Esophagus squamous epithelium (tissue), 5 donors: Measurements from ENCODE around the gene PSG2. TPM values are rescaled to one million over a fixed set of nuclear protein-coding genes. Genes with fewer than 3 reads are reported as not detected.
A peak's percentile ranks its signal among the peaks of the same experiment; 100 is the strongest.
"Not testable (repeated sequence)": the region's sequence is repeated elsewhere in the genome, so short reads cannot be mapped to it uniquely, and the experiment has no call there.

Experiments used
- DNase-seq: peaks from one replicate; lab custom pipeline; 2025; lab: John Stamatoyannopoulos, UW
- H3K27ac ChIP-seq, 4 donors: fragments of 200-600 bp; sonication (generic); one replicate each; pipeline ENCODE4 v1.5.1; 2016 to 2019; ENCODE audit warnings: mild to moderate bottlenecking in 1 of 4
- H3K27me3 ChIP-seq, 4 donors: fragments of 200-600 bp; sonication (generic); 1 replicate in 3 of 4; 2 replicates in 1 of 4; pipeline versions ENCODE4 v1.5.1 to v1.6.0; 2017 to 2021; ENCODE audit warnings: antibody characterized with exemption in 1 of 4
- H3K36me3 ChIP-seq, 3 donors: fragments of 200-600 bp; sonication (generic); one replicate each; pipeline ENCODE4 v1.5.1; 2016 to 2019
- H3K4me1 ChIP-seq, 3 donors: fragments of 200-600 bp; sonication (generic); one replicate each; pipeline ENCODE4 v1.5.1; 2017 to 2019
- H3K4me3 ChIP-seq, 4 donors: fragments of 200-600 bp; sonication (generic); 1 replicate in 3 of 4; 2 replicates in 1 of 4; pipeline ENCODE4 v1.5.1; 2016 to 2019; ENCODE audit warnings: mild to moderate bottlenecking in 2 of 4, moderate library complexity in 1 of 4
- H3K9me3 ChIP-seq, 3 donors: fragments of 200-600 bp; sonication (generic); one replicate each; pipeline ENCODE4 v1.5.1; 2016 to 2019
- POLR2A ChIP-seq, 4 donors: fragments of 450-650 bp; IDR thresholded peaks; one replicate each; pipeline ENCODE4 v1.6.1; 2017; ENCODE audit warnings: antibody characterized with exemption in 4 of 4, mild to moderate bottlenecking in 4 of 4, moderate library complexity in 3 of 4
- WGBS, 2 donors: methylation state at CpG; one replicate each; pipeline ENCODE4 v1.1.5; 2018; 5-methylcytosine and 5-hydroxymethylcytosine counted together
- intact Hi-C: fragments of 100-400 bp; cut with DNase I; formaldehyde crosslinking; loops from one replicate; pipeline ENCODE4 v1.15.0; 2022
- total RNA-seq, 4 donors: library from RNA; depleted of rRNA; stranded (reverse); fragments of >200 nt; gene quantifications; one replicate each; pipeline ENCODE4 v1.1.0, GENCODE V29; 2016
- TF ChIP-seq, protein P1 (sequence below), 6 experiments: fragments of 450-650 bp in 4 of 6; fragments of 200-600 bp in 2 of 6; sonication (generic) in 2 of 6; IDR thresholded peaks; one replicate each; pipeline ENCODE4 v1.5.1; 2016 to 2019; ENCODE audit warnings: antibody characterized with exemption in 6 of 6, mild to moderate bottlenecking in 4 of 6, moderate library complexity in 4 of 6
- donor health status: DM: yes; HTN: yes; CAD: no.

Gene PSG2
- total RNA-seq, 4 donors from 2014 or later = not detected

DNA sequence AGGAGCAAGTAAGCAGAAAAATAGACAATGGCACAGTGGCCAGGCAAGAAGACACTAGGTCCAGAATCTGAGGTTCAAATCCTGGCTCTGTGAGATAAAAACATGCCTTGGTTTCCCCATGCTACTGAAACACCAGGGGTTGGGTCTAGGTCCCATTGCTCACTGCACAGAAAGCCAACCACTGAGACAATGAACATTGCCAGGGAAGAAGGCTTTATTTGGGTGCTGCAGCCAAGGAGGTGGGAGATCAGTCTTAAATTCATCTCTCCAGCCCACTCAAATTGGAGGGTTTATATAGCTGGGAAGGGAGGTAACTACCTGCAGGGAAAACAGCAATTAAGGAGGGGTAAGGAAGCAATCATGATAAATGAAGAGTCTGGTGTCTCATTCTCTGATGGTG lies 32.6 kb upstream of the PSG2 start:
- H3K36me3 ChIP-seq, H3K27ac ChIP-seq, DNase-seq, intact Hi-C loops, H3K27me3 ChIP-seq, H3K9me3 ChIP-seq, H3K4me3 ChIP-seq, H3K4me1 ChIP-seq: not testable (repeated sequence)

DNA sequence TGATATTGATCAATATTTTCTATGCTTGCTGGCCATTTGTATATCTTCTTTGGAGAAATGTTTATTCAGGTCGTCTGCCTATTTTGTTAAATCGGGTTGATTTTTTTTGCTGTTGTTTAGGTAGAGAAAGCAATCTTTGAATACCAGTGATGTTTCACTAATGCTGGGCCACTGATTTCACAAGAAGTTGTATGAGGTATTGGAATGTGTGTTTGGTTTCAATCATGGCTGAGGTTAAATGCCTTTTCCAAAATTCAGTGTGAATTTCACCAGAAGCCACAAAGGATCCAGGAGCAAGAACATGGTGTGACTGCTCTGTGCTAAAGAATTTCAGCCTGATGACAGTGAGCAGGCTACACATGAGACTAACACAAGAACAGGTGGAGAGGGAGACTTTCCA lies 32.1 kb upstream of the PSG2 start:
- 73 to 93% methylated on average over 2 of the region's 2 CpGs for WGBS, 2 donors
- intact Hi-C loops, H3K4me3 ChIP-seq, H3K9me3 ChIP-seq, H3K36me3 ChIP-seq, H3K4me1 ChIP-seq, DNase-seq, H3K27ac ChIP-seq, H3K27me3 ChIP-seq: not testable (repeated sequence)

DNA sequence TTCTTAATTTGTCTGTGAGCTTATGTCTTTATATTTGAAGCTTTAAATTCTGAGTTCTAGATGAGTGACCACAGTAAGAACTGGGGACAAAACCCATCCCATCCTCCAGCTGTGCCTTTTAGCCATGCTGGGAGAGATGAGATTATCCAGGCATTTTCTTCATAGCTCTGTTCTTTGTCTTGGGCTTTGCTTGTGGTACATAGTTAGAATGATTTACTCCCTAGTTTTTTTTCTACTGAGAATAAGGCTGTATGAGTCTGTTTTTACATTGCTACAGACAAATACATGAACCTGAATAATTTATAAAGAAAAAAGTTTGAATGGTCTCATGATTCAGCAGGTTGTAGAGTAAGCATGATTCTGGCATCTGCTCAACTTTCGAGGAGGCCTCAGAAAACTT lies 24.9 kb upstream of the PSG2 start:
- 58 to 60% methylated on average over 1 of the region's 1 CpG for WGBS, 2 donors
- H3K27ac ChIP-seq, H3K4me1 ChIP-seq, H3K9me3 ChIP-seq, H3K36me3 ChIP-seq, H3K4me3 ChIP-seq, H3K27me3 ChIP-seq, DNase-seq, intact Hi-C loops: not testable (repeated sequence)

DNA sequence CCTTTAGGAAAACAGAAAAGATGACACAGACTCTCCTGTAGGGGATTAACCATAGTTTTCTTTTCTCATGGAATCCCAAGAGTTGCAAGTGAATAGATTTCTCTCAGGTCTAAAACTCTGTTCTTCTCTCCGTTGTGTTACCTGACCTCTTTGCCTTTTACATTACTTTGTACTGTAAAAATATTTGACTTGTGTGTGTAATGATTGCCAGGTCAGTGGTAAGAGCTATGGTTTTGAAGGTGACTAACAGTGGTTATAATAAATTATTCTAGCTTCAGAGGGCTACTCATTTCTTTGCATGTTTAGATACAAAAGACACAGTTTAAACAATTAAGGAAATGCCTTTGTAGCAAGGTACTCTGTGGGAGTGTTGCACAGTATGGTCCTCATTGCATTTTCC lies 23.0 kb upstream of the PSG2 start:
- DNase-seq = no peak
- intact Hi-C loops = no loop called here
- H3K9me3 ChIP-seq = peaks cover 0 to 8% (median 4%) of the 10 kb centered on the region in 3 donors
- H3K27ac ChIP-seq = no peak overlapping the region
- H3K4me1 ChIP-seq = no peaks in the 10 kb centered on the region
- no peaks in the 10 kb centered on the region for H3K27me3 ChIP-seq
- 62 to 79% methylated on average over 1 of the region's 1 CpG for WGBS, 2 donors
- H3K36me3 ChIP-seq = no peaks in the 10 kb centered on the region
- TF ChIP-seq, protein P1, sequence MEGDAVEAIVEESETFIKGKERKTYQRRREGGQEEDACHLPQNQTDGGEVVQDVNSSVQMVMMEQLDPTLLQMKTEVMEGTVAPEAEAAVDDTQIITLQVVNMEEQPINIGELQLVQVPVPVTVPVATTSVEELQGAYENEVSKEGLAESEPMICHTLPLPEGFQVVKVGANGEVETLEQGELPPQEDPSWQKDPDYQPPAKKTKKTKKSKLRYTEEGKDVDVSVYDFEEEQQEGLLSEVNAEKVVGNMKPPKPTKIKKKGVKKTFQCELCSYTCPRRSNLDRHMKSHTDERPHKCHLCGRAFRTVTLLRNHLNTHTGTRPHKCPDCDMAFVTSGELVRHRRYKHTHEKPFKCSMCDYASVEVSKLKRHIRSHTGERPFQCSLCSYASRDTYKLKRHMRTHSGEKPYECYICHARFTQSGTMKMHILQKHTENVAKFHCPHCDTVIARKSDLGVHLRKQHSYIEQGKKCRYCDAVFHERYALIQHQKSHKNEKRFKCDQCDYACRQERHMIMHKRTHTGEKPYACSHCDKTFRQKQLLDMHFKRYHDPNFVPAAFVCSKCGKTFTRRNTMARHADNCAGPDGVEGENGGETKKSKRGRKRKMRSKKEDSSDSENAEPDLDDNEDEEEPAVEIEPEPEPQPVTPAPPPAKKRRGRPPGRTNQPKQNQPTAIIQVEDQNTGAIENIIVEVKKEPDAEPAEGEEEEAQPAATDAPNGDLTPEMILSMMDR (IDR thresholded peaks at IDR 0.05) = no peak
- no peak for TF ChIP-seq POLR2A (IDR thresholded peaks at IDR 0.05)
- H3K4me3 ChIP-seq = no peak overlapping the region

- H3K27ac ChIP-seq, H3K36me3 ChIP-seq, H3K9me3 ChIP-seq, DNase-seq, intact Hi-C loops, H3K27me3 ChIP-seq, H3K4me3 ChIP-seq, H3K4me1 ChIP-seq: not testable (repeated sequence)
- WGBS, 2 donors = 55 to 58% methylated on average over 2 of the region's 2 CpGs
- TF ChIP-seq, protein P1 (IDR thresholded peaks at IDR 0.05) = peak in 3 of 6 experiments; percentile 36 to 67 (median 36)
Observed at GRCh38 chr19:43104215-43104850, 21.8 kb upstream of the PSG2 start.

DNA sequence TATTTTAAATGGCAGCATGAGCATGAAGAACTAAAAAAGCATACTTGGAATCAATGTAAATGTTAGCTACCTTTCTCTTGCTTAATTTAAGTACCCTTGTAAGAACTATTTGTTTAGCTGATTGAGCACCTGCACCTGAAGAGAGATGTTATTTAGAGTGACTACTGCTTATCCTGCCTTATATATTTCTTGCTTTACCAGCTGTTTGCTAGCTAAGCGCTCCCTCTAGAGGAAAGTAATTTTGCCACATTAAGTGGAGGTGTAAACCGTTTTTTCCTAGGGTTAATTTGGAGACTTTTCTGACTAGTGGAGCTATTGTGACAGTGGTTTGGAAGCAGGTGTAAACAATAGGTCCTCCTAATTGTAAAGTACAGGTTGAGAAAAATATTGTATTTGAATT lies 19.4 kb upstream of the PSG2 start:
- Histone ChIP-seq H3K27me3 (no peaks in the 10 kb centered on the region), H3K36me3 (no peaks in the 10 kb centered on the region), H3K4me3 (no peak overlapping the region), H3K4me1 (no peaks in the 10 kb centered on the region), H3K9me3 (peaks cover 0 to 8% (median 4%) of the 10 kb centered on the region in 3 donors), H3K27ac (no peak overlapping the region)
- intact Hi-C loops = no loop called here
- 62 to 76% methylated on average over 2 of the region's 2 CpGs for WGBS, 2 donors
- no peak for TF ChIP-seq POLR2A (IDR thresholded peaks at IDR 0.05)
- TF ChIP-seq, protein P1 (IDR thresholded peaks at IDR 0.05) = peak in 1 of 6 experiments; percentile 16
- no peak for DNase-seq

DNA sequence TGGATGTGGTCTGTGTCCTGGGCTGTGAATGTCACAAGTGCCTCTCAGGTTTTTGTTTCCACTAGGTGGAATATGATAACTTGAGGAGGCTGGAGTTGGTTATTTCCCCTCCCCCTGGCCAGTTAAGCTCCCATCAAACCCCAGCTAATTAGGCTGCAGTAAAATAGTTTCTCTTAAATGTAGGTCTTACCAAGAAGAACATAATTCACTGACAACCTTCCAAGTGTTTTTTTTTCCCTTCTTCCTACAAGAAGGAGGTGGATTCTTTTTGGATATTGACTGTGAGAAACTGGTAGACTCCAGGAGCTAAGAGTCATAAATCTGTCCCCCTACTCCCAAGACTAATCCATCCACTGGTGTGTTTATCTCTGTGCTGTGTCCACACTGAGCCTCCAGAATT lies 15.9 kb upstream of the PSG2 start:
- H3K27me3 ChIP-seq, H3K36me3 ChIP-seq, H3K4me1 ChIP-seq, H3K9me3 ChIP-seq, H3K4me3 ChIP-seq, DNase-seq, H3K27ac ChIP-seq, intact Hi-C loops: not testable (repeated sequence)
